ENCODE measurements around the gene MAMLD1.

Gene MAMLD1

GRCh38 chrX:150547375-150548115 is 184.4 kb downstream of the MAMLD1 start:
- H3K4me3 ChIP-seq = peak overlapping the region; percentile 21 to 37 (median 26)
- H3K27ac ChIP-seq = peak overlapping the region in 20 of 21 experiments; percentile 9 to 80 (median 68)

- peak overlapping the region in 14 of 21 experiments; percentile 42 to 80 (median 70) for H3K27ac ChIP-seq
- H3K4me3 ChIP-seq = no peak overlapping the region
Observed at GRCh38 chrX:150548251-150548650, 185.1 kb downstream of the MAMLD1 start.

DNA sequence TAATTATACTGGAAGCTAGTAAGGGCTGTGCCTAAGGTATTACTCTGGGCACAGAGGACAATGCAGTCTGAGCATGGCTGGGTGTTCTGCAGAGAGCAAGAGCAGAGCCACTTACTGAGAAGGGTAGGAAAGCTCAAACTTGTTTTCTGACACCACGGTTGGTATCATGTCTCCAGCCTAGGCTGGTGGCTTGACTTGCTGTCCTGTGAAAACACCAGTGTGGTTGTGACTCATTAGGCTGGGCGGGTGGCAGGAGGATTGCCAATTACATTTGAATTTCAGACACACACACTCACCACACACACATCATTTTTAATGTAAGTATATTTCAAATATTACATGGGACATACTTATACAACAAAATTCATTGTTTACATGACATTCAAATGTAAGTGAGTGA is 185.6 kb downstream of the MAMLD1 start:
- H3K27ac ChIP-seq = peak overlapping the region in 1 of 21 experiments; percentile 67
- no peak overlapping the region for H3K4me3 ChIP-seq

DNA sequence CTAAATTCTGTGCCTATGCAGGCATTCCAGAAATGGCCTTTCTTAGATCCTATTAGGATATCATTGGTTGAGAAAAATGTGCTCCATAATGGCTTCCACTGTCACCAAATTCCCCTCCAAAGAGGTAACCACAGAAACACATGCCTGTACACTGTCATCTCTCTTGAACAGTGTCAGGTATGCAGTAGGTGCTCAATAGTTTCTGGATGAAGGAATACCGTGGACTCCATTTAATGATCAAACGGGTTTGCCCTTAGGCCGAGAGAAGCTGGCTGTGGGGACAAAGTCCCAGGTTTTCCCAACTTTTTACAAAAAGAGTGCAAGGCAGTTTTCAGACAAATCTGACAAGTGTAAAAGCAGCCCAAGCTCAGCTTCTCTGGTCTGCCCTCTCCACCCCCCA is 188.8 kb downstream of the MAMLD1 start:
- H3K27ac ChIP-seq = no peak overlapping the region
- no peak overlapping the region for H3K4me3 ChIP-seq

GRCh38 chrX:150558424-150558823 is 195.3 kb downstream of the MAMLD1 start:
- H3K4me3 ChIP-seq = no peak overlapping the region
- no peak overlapping the region for H3K27ac ChIP-seq
